GM19328 (cell line): ENCODE measurements around the gene ITGAE.

ENCODE experiments used
- ATAC-seq: cut with Tn5 transposase; IDR thresholded peaks from one replicate; pipeline ENCODE4 v1.9.1; 2021; ENCODE audit warnings: mild to moderate bottlenecking, moderate library complexity; ENCODE audit not compliant: unreplicated experiment

Gene ITGAE

DNA sequence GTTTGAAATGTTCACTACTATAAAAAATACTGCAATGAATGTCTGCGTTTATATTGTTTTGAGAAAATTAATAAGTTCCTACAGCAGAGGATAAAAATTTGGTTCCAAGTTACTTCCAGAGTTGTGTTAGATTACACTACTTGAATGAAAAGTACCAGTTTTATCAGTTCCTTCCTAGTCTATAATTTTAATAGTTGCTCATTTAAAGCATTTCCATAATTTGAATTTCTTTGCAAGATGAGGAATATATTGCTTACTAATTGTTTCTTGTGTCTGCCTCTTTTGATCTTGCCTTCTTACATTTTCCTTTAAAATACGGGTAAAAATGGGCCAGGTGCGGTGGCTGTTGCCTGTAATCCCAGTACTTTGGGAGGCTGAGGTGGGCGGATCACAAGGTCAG, 128.4 kb downstream of the ITGAE start:
- ATAC-seq, result no peak

- ATAC-seq, result no peak
Observed at GRCh38 chr17:3669548-3669947, 131.4 kb downstream of the ITGAE start.

GRCh38 chr17:3669085-3669347, 132.0 kb downstream of the ITGAE start:
- no peak for ATAC-seq

DNA sequence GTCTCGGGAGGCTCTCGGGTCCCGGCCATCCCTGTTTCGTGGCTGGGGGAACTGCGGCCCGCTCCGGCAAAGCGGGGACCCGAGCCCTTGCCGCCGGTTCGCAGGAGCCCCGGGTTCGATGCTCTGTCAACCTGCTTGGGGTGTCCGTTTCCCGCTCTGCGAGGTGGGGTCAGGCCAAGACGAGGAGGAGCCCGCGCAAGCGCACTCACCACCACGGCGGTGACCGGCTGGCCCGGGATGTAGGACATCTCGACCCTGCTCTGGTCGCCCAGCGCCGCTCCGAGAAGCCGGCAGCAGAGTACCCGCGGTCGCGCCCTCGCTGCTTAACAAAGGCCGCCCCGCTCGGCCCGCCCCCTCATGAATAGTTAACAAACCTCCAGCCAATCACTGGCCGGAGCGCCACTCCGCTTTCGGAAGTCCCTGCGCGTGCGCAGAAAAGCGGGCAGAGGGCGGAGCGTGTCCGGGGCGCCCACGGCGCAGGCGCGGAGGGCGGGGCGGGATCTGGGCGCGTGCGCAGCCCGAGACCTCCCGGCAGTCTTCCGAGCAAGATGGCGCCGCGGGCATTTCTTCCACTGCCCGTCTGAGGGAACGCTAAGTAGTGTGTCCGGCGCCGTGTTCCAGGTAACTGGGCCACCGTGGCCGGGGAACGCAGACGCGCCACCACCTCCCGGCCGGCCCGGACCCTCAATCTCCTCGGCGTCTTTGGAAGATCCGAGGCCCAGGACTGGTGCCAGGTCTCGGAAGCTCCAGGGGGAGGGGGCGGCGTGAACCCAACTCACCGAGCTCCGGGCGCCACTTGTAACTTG, 132.5 kb downstream of the ITGAE start, which contains the start of the genes EMC6 and TAX1BP3:
Gene EMC6 (plus strand): TSS at position 534 of the 806 bp plus-strand sequence. CDS start 335 bp downstream, outside the sequence.
Gene TAX1BP3 (minus strand): TSS at position 300 of the 806 bp plus-strand sequence. CDS start 52 bp downstream, at position 248.
- peak; percentile 83 for ATAC-seq

DNA sequence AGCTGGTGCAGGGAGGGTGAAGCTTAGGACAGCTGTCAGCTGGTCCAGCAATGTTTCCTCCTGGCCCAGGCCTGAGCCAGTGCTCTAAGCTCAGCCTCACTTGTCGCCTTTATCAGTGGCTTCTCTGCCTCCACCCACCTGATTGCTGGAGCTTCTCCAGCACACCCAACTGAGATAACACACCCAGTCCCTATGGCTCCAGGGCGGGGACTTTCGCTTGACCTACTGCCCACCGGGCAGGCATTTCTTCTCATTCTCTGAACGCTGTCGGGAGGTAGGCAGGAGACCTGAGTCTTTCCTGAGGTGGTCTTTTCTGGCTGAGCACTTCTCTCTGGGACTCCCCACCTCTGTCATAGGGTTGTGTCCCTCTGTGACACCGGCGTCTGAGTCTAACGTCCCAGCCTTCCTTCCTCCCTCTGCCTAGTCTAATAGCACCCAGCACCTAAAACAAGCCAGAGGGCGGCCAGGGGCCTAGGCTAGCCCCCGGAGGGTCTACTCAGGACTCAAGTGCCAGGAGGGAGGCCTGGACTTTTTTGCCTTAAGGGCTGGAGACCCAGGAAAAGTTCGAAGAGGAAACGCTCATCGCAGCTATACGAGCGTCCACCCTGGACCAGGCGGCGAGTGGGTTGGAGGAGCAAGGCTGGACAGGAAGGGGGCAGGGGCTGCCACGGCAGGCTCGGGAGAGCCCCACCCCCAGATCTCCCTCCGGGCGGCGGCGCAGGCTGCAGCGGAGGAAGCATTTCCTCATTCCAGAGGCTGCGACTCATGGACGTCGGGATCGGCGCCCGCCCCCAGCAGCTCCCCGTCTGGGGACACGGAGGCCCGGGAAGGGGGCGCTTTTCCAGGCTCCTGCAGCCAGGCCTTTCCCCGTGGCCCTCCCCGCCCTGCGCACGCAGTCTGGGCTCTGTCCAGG, 133.4 kb downstream of the ITGAE start:
- ATAC-seq, result no peak

- ATAC-seq, result no peak
Observed at GRCh38 chr17:3666516-3666915, 134.5 kb downstream of the ITGAE start.

DNA sequence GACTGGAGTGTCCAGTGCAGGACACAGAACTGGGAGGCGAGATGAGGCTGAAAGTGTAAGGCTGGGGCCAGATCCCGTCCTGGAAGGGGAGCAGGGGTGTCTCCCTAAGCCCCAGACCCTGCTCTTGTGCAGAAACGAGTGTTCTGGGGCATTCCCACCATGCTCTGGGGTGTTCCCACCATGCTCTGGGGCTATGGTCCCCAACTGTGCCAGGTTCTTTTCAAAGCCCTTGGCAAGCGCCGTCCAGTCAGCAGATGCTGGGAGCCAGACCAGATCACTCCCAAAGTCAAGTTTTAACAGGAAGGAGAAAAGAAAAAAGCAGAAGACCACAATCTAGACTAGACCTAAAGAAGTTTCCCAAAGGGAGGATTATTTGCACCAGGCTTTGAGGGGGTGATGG, 135.2 kb downstream of the ITGAE start:
- ATAC-seq, result no peak
